ENCODE results near the gene PHF19.

Gene PHF19

DNA sequence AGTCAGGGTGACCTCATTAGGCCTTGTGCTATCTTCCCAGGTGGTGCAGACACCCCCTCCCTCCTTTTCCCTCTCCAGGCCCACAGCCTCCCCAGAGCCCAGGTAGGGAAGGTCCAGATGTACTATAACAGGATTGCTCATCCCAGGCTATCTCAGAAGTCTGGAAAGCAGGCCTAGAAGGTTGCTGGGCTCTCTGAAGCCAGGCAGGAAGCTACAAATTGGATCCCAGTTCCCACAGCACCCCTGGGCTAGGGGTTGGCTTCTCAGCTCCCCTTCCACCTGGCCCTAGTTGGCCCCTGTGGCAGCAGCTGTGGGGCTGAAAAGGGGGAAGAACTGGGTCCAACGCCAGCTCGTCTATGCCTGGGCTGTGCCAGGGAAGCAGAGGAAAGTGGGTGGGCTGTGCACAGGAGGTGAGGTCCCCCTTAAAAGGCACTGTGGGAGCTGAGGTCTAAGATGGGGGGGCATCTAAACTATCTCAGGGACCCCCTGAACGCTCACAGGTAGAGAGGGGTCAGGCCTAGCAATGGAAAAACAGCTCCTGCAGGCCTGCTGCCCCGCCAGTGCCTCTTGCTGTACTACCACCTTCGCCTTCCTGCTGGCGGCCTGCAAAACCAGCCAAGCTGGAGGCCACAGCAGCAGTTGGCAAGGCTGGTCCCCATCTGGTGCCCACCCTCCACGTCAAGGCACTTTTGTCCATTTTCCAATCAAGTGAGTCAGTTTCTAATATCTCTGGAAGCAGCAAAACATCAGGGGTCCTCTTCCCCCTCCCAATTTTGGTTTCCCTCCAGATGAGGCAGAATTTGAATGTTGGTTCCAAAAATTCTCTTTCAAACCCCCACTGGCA is 20.9 kb downstream of the PHF19 start:
- DNase-seq (ENCODE audit: low read depth): no peak
- no peak for TF ChIP-seq CTCF (conservative IDR thresholded peaks at IDR 0.05; ENCODE audit: control insufficient read depth, insufficient read depth, low read depth, low read length)
- H3K4me3 ChIP-seq (ENCODE audit: control insufficient read depth, low read depth, low read length): no peak overlapping the region

- TF ChIP-seq CTCF (conservative IDR thresholded peaks at IDR 0.05; ENCODE audit: control insufficient read depth, insufficient read depth, low read depth, low read length): no peak
- DNase-seq (ENCODE audit: low read depth): no peak
- no peak overlapping the region for H3K4me3 ChIP-seq (ENCODE audit: control insufficient read depth, low read depth, low read length)
Measured at GRCh38 chr9:120854596-120855327, 22.2 kb downstream of the PHF19 start.

- no peak for DNase-seq (ENCODE audit: low read depth)
- no peak overlapping the region for H3K4me3 ChIP-seq (ENCODE audit: control insufficient read depth, low read depth, low read length)
- TF ChIP-seq CTCF (conservative IDR thresholded peaks at IDR 0.05; ENCODE audit: control insufficient read depth, insufficient read depth, low read depth, low read length): no peak
Measured at GRCh38 chr9:120853198-120853597, 23.8 kb downstream of the PHF19 start.

DNA sequence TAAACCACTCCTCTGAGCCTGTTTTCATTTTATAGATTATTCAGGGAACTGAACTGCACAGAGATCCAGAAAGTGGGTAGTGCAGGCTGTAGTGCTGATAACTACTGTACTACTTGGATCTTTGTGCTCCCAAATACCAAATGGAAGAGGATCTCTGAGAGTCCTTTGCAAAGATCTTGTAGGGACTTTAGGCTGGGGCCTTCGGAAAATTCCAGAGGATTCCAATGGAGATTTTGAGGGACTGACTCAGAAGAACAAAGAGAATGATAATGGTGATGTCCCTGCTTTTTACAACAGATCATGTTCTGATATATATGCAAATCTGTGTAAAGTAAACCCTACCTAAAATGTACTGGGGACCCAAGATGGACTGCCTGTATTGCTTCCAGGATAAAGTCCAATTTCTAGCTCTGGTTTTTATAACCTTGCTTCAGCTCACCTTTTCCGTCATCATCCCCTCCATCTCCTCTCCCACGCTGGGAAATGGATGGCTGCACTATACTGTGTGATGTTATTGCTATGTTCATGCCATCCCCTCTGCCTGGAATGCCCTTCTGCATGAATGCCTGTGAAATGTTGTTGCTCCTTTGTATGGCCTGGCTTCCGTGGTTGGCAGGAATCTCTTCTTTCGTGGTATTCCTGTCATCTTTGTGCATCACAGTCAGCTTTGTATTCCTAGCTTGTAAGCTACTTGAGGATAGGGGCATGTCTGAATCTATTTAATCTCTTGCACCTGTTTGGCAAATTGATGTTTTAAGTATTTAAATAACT is 24.6 kb downstream of the PHF19 start:
- no peak overlapping the region for H3K4me3 ChIP-seq (ENCODE audit: control insufficient read depth, low read depth, low read length)
- TF ChIP-seq CTCF (conservative IDR thresholded peaks at IDR 0.05; ENCODE audit: control insufficient read depth, insufficient read depth, low read depth, low read length): no peak
- no peak for DNase-seq (ENCODE audit: low read depth)

- TF ChIP-seq CTCF (conservative IDR thresholded peaks at IDR 0.05; ENCODE audit: control insufficient read depth, insufficient read depth, low read depth, low read length): no peak
- no peak overlapping the region for H3K4me3 ChIP-seq (ENCODE audit: control insufficient read depth, low read depth, low read length)
- DNase-seq (ENCODE audit: low read depth): no peak
Measured at GRCh38 chr9:120851449-120851848, 25.5 kb downstream of the PHF19 start.

DNA sequence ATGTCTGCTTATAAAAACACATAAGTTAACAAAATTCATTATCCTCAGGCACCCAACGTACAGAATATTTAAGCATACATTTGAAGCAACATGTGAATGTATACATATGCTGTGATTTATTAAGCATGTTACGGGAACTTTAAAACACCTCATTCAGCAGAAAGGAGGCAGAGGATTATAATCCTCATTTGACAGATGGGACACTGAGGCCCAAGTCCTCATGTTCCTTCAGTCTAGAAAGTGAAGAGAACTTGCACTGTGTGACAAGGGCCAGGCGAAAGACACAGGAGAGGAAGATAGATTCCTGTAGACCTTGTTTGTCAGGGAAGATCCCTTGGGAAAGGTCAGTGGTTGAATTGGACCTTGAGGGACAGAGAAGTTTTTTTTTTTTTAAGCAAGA is 26.7 kb downstream of the PHF19 start:
- no peak for TF ChIP-seq CTCF (conservative IDR thresholded peaks at IDR 0.05; ENCODE audit: control insufficient read depth, insufficient read depth, low read depth, low read length)
- H3K4me3 ChIP-seq (ENCODE audit: control insufficient read depth, low read depth, low read length): no peak overlapping the region
- DNase-seq (ENCODE audit: low read depth): no peak

Data from fibroblast of mammary gland (primary cell).